ENCODE measurements around the gene SCLY. TPM values are rescaled to one million over a fixed set of nuclear protein-coding genes. Genes with fewer than 3 reads are reported as not detected.

The SCLY gene
- total RNA-seq, 4 donors from 2014 or later: 8.5 to 16.0 (median 11.2) TPM

GRCh38 chr2:238080518-238080917, 19.7 kb downstream of the SCLY start:
- no peak for TF ChIP-seq CTCF (IDR thresholded peaks at IDR 0.05; ENCODE audit: low read depth)

DNA sequence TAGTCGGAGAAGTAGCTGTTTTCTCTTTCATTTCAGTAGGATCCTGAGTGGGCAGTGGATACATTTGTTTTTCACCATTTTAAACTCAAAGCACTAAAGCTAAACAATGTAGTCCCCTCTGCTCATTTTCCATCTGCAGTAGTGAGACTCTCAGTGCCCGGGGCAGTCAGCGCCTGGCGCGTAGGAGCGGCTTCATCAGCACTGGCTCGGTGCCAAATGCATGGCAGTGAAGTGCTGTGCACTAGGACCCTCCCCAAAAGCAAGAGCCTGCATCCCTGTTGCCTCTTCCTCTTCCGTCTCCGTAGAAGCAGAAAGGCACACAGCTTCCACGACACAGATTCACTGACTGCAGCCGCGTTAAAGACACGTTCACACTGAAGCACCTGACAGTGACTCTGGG, 20.3 kb downstream of the SCLY start:
- no peak for TF ChIP-seq CTCF (IDR thresholded peaks at IDR 0.05; ENCODE audit: low read depth)

DNA sequence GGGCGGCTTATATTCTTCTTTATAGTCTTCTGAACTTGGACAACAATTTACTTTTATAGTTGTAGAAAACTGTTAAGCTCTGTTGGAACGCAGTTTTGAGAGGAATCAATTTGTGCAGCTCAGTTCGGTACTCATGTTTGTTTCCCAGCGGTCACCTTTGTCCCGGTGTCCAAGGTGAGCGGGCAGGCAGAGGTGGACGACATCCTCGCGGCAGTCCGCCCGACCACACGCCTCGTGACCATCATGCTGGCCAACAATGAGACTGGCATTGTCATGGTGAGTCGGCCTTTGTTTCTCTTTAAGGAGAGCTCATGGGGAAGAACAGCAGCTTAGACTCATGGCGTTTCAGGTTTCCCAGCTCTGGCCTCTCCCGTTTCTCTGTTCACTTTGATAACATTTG, 20.8 kb downstream of the SCLY start:
- TF ChIP-seq CTCF (IDR thresholded peaks at IDR 0.05; ENCODE audit: low read depth): no peak

DNA sequence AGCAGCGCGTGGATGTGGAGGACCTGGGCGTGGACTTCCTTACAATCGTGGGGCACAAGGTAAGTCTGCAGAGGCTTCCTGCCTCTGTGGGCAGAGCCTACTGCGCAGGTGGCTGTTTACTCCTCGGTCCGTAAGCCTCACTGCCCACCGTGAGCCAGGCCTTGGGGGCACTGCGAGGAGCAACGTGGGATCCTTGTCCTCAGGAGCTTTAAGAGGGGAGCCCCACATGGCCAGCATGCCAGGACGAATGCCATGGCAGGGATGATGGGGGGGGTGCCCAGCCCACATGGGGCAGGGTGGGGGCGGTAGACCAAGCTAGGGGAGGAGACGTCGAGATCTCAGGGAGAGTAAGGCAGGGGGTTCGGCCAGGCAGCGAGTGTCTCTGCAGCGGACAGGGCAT, 21.4 kb downstream of the SCLY start:
- no peak for TF ChIP-seq CTCF (IDR thresholded peaks at IDR 0.05; ENCODE audit: low read depth)

GRCh38 chr2:238082827-238083226, 22.0 kb downstream of the SCLY start:
- no peak for TF ChIP-seq CTCF (IDR thresholded peaks at IDR 0.05; ENCODE audit: low read depth)

DNA sequence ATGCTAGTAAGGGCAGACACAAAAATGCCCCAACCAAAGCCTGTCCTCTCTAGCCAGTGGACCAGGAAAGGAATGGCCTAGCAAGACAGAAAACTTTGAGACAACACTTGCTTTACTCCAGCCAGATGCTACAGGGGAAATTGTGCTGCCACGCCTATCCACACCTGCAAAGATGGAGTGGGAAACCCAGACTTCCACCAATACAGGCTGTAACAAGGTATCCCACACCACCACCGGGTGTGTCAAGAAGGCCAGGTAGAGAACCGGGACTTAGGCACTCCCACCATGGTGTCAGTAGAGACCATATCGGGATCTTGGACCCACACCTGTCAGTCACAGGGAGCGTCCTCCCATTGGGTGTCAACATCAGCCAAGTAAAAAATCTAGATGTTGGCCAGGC, 23.1 kb downstream of the SCLY start:
- no peak for TF ChIP-seq CTCF (IDR thresholded peaks at IDR 0.05; ENCODE audit: low read depth)

- no peak for TF ChIP-seq CTCF (IDR thresholded peaks at IDR 0.05; ENCODE audit: low read depth)
Measured at GRCh38 chr2:238084761-238085160, 24.0 kb downstream of the SCLY start.
